NCI-H187 (cell line): ENCODE results near the gene SMAD2.
"Not testable (repeated sequence)": the region's sequence is repeated elsewhere in the genome, so short reads cannot be mapped to it uniquely, and the experiment has no call there.

Experiments
- DNase-seq, 2 experiments: peaks; one replicate each; lab custom pipeline; 2025; lab: John Stamatoyannopoulos, UW

SMAD2 gene

GRCh38 chr18:47844828-47845498 lies 85.5 kb downstream of the SMAD2 start:
- DNase-seq, result no peak

GRCh38 chr18:47842836-47843235 lies 87.6 kb downstream of the SMAD2 start:
- DNase-seq, result no peak

GRCh38 chr18:47838396-47838795 lies 92.1 kb downstream of the SMAD2 start:
- no peak for DNase-seq

- DNase-seq, result no peak
Observed at GRCh38 chr18:47832348-47832747, 98.1 kb downstream of the SMAD2 start.

- no peak for DNase-seq
Observed at GRCh38 chr18:47831351-47831750, 99.1 kb downstream of the SMAD2 start.

- DNase-seq, result no peak
Observed at GRCh38 chr18:47830772-47831171, 99.7 kb downstream of the SMAD2 start.

GRCh38 chr18:47829831-47830230 lies 100.6 kb downstream of the SMAD2 start:
- no peak for DNase-seq

GRCh38 chr18:47828031-47828430 lies 102.4 kb downstream of the SMAD2 start:
- DNase-seq, result not testable (repeated sequence)

GRCh38 chr18:47826157-47827074 lies 104.0 kb downstream of the SMAD2 start:
- no peak for DNase-seq

- DNase-seq, result no peak
Observed at GRCh38 chr18:47821314-47821713, 109.1 kb downstream of the SMAD2 start.

GRCh38 chr18:47817795-47818077 lies 112.7 kb downstream of the SMAD2 start:
- DNase-seq, result no peak

GRCh38 chr18:47817017-47817794 lies 113.3 kb downstream of the SMAD2 start:
- DNase-seq, result no peak

- no peak for DNase-seq
Observed at GRCh38 chr18:47815486-47816270, 114.8 kb downstream of the SMAD2 start.

- DNase-seq, result no peak
Observed at GRCh38 chr18:47809420-47809819, 121.0 kb downstream of the SMAD2 start.

GRCh38 chr18:47802802-47803201 lies 127.7 kb downstream of the SMAD2 start:
- DNase-seq, result no peak

GRCh38 chr18:47801817-47802216 lies 128.6 kb downstream of the SMAD2 start:
- no peak for DNase-seq

GRCh38 chr18:47800756-47801155 lies 129.7 kb downstream of the SMAD2 start:
- DNase-seq, result no peak

GRCh38 chr18:47800248-47800647 lies 130.2 kb downstream of the SMAD2 start:
- no peak for DNase-seq

- no peak for DNase-seq
Observed at GRCh38 chr18:47799376-47799775, 131.1 kb downstream of the SMAD2 start.

GRCh38 chr18:47798366-47798765 lies 132.1 kb downstream of the SMAD2 start:
- no peak for DNase-seq

- no peak for DNase-seq
Observed at GRCh38 chr18:47797126-47797525, 133.3 kb downstream of the SMAD2 start.

- no peak for DNase-seq
Observed at GRCh38 chr18:47795434-47795814, 135.0 kb downstream of the SMAD2 start.
